ENCODE measurements around the gene CTNNBL1. TPM values are rescaled to one million over a fixed set of nuclear protein-coding genes. Genes with fewer than 3 reads are reported as not detected.
"Not testable (repeated sequence)": the region's sequence is repeated elsewhere in the genome, so short reads cannot be mapped to it uniquely, and the experiment has no call there.

Gene CTNNBL1
- total RNA-seq, 1 experiment from 2014 or later, result 45.2 TPM

GRCh38 chr20:37700301-37700700, 6.5 kb downstream of the CTNNBL1 start:
- intact Hi-C loops (cut with micrococcal nuclease), result no loop called here
- Mint-ChIP-seq H3K4me3 (ENCODE audit: unreplicated experiment) (no peak overlapping the region), H3K4me1 (ENCODE audit: insufficient read depth, unreplicated experiment) (no peaks in the 10 kb centered on the region), H3K36me3 (ENCODE audit: insufficient read depth, unreplicated experiment) (peaks cover 7% of the 10 kb centered on the region), H3K9me3 (ENCODE audit: unreplicated experiment) (no peaks in the 10 kb centered on the region), H3K27me3 (ENCODE audit: insufficient read depth, unreplicated experiment) (no peaks in the 10 kb centered on the region), H3K27ac (ENCODE audit: low read depth, unreplicated experiment) (no peak overlapping the region)
- ChIA-PET POLR2A (no interaction called here), CTCF (interaction anchor here (0.6 kb wide), 1 partner anchor 15 kb away, joined by 3 read pairs; no protein-coding TSS in a partner anchor)
- BruUV-seq (replicated peaks), result no TSS peak
- TF ChIP-seq CTCF (IDR thresholded peaks at IDR 0.05; ENCODE audit: unreplicated experiment), result no peak
- no peak for DNase-seq (ENCODE audit: unreplicated experiment)

DNA sequence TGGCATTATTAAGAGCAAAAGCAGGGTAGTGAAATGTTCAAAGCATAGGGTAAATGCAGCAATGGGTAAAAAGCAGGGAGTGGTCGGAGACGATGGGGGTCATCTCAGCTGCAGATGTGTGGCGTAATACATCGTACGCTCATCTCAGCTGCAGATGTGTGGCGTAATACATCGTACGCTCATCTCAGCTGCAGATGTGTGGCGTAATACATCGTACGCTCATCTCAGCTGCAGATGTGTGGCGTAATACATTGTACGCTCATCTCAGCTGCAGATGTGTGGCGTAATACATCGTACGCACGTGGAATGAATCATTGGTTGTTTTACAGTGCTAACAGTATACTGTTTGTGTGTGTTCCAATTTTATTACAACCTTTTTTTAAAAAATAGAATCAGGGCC, 7.8 kb downstream of the CTNNBL1 start:
- intact Hi-C loops (cut with micrococcal nuclease); H3K4me1 Mint-ChIP-seq (ENCODE audit: insufficient read depth, unreplicated experiment); H3K27ac Mint-ChIP-seq (ENCODE audit: low read depth, unreplicated experiment); H3K27me3 Mint-ChIP-seq (ENCODE audit: insufficient read depth, unreplicated experiment); H3K36me3 Mint-ChIP-seq (ENCODE audit: insufficient read depth, unreplicated experiment); H3K9me3 Mint-ChIP-seq (ENCODE audit: unreplicated experiment); H3K4me3 Mint-ChIP-seq (ENCODE audit: unreplicated experiment); BruUV-seq (replicated peaks): not testable (repeated sequence)
- ChIA-PET CTCF (interaction anchor here (0.6 kb wide), 1 partner anchor 8 kb away, joined by 3 read pairs; the partner anchor contains the start of gene CTNNBL1), POLR2A (interaction anchor here (1.1 to 2.0 kb wide), 4 partner anchors 10 to 293 kb away, joined by 3 to 7 read pairs (median 4); no protein-coding TSS in a partner anchor)
- DNase-seq (ENCODE audit: unreplicated experiment), result peak; percentile 66

GRCh38 chr20:37702403-37703034, 8.7 kb downstream of the CTNNBL1 start:
- TF ChIP-seq CTCF (IDR thresholded peaks at IDR 0.05; ENCODE audit: unreplicated experiment), result no peak
- Mint-ChIP-seq H3K36me3 (ENCODE audit: insufficient read depth, unreplicated experiment) (peaks cover 1% of the 10 kb centered on the region), H3K27ac (ENCODE audit: low read depth, unreplicated experiment) (no peak overlapping the region), H3K9me3 (ENCODE audit: unreplicated experiment) (no peaks in the 10 kb centered on the region), H3K4me1 (ENCODE audit: insufficient read depth, unreplicated experiment) (no peaks in the 10 kb centered on the region), H3K4me3 (ENCODE audit: unreplicated experiment) (no peak overlapping the region), H3K27me3 (ENCODE audit: insufficient read depth, unreplicated experiment) (no peaks in the 10 kb centered on the region)
- intact Hi-C loops (cut with micrococcal nuclease), result no loop called here
- no TSS peak for BruUV-seq (replicated peaks)
- ChIA-PET CTCF (interaction anchor here (0.6 kb wide), 1 partner anchor 8 kb away, joined by 3 read pairs; the partner anchor contains the start of gene CTNNBL1), POLR2A (interaction anchor here (0.5 to 2.0 kb wide), 8 partner anchors 9 to 520 kb away, joined by 3 to 7 read pairs (median 4); no protein-coding TSS in a partner anchor)
- no peak for DNase-seq (ENCODE audit: unreplicated experiment)

- POLR2A ChIA-PET, result interaction anchor here (0.6 to 3.3 kb wide), 7 partner anchors 8 to 521 kb away, joined by 3 to 13 read pairs (median 4); partner anchors contain the start of gene CTNNBL1
- no TSS peak for BruUV-seq (replicated peaks)
- CTCF ChIA-PET, result interaction anchor here (0.6 kb wide), 1 partner anchor 89 kb away, joined by 3 read pairs; no protein-coding TSS in a partner anchor
- no peaks in the 10 kb centered on the region for H3K9me3 Mint-ChIP-seq (ENCODE audit: unreplicated experiment)
- H3K27ac Mint-ChIP-seq (ENCODE audit: low read depth, unreplicated experiment), result no peak overlapping the region
- no peaks in the 10 kb centered on the region for H3K36me3 Mint-ChIP-seq (ENCODE audit: insufficient read depth, unreplicated experiment)
- H3K4me1 Mint-ChIP-seq (ENCODE audit: insufficient read depth, unreplicated experiment), result no peaks in the 10 kb centered on the region
- DNase-seq (ENCODE audit: unreplicated experiment), result no peak
- intact Hi-C loops (cut with micrococcal nuclease), result no loop called here
- H3K4me3 Mint-ChIP-seq (ENCODE audit: unreplicated experiment), result no peak overlapping the region
- TF ChIP-seq CTCF (IDR thresholded peaks at IDR 0.05; ENCODE audit: unreplicated experiment), result no peak
- no peaks in the 10 kb centered on the region for H3K27me3 Mint-ChIP-seq (ENCODE audit: insufficient read depth, unreplicated experiment)
Measured at GRCh38 chr20:37703035-37703845, 9.4 kb downstream of the CTNNBL1 start.
